Measurements from ENCODE around the gene CHCHD3.

DNA sequence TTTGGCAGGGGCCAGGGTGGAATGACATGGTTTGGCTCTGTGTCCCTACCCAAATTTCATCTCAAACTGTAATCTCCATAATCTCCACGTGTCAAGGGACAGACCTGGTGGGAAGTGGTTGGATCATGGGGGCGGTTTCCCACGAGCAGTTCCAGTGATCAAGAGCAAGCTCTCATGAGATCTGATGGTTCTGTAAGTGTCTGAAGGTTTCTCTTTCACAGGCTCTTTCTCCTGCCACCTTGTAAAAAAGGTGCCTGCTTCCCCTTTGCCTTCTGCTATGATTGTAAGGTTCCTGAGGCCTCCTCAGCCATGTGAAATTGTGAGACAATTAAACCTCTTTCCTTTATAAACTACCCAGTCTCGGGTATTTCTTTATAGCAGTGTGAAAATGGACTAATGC is 188.3 kb downstream of the CHCHD3 start:
- TF ChIP-seq, protein P1, sequence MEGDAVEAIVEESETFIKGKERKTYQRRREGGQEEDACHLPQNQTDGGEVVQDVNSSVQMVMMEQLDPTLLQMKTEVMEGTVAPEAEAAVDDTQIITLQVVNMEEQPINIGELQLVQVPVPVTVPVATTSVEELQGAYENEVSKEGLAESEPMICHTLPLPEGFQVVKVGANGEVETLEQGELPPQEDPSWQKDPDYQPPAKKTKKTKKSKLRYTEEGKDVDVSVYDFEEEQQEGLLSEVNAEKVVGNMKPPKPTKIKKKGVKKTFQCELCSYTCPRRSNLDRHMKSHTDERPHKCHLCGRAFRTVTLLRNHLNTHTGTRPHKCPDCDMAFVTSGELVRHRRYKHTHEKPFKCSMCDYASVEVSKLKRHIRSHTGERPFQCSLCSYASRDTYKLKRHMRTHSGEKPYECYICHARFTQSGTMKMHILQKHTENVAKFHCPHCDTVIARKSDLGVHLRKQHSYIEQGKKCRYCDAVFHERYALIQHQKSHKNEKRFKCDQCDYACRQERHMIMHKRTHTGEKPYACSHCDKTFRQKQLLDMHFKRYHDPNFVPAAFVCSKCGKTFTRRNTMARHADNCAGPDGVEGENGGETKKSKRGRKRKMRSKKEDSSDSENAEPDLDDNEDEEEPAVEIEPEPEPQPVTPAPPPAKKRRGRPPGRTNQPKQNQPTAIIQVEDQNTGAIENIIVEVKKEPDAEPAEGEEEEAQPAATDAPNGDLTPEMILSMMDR (IDR thresholded peaks at IDR 0.05): no peak
- TF ChIP-seq POLR2A (IDR thresholded peaks at IDR 0.05): no peak
